Ovary (tissue), 9 donors: ENCODE results near the gene FNBP1. TPM values are rescaled to one million over a fixed set of nuclear protein-coding genes. Genes with fewer than 3 reads are reported as not detected.
"Not testable (repeated sequence)": the region's sequence is repeated elsewhere in the genome, so short reads cannot be mapped to it uniquely, and the experiment has no call there.

Experiments used
- DNase-seq, 5 donors: peaks; one replicate each; pipeline ENCODE4 v3.0.0-alpha.2; 2019 to 2020
- H3K27ac ChIP-seq, 2 donors: fragments of 200-600 bp; one replicate each; pipeline versions ENCODE4 v1.5.1 to v1.8.0; 2019 to 2022
- H3K27me3 ChIP-seq: fragments of 200-600 bp; one replicate; pipeline ENCODE4 v1.8.0; 2022
- H3K36me3 ChIP-seq: fragments of 200-600 bp; sonication (generic); one replicate; pipeline ENCODE4 v1.5.1; 2019
- H3K4me1 ChIP-seq: one replicate; pipeline ENCODE4 v1.8.1; 2013; ENCODE audit warnings: mild to moderate bottlenecking, moderate library complexity; ENCODE audit not compliant: insufficient read depth
- H3K4me3 ChIP-seq: fragments of 200-600 bp; sonication (generic); one replicate; pipeline ENCODE4 v1.5.1; 2017
- H3K9me3 ChIP-seq, 2 donors: fragments of 200-600 bp in 1 of 2; sonication (generic) in 1 of 2; one replicate each; pipeline versions ENCODE4 v1.5.1 to v1.8.1; 2013 to 2019; ENCODE audit warnings: mild to moderate bottlenecking in 1 of 2, moderate library complexity in 1 of 2
- EP300 ChIP-seq: sonication (generic); formaldehyde crosslinking; IDR thresholded peaks from one replicate; pipeline ENCODE4 v1.6.1; 2017; ENCODE audit warnings: antibody characterized with exemption
- POLR2A ChIP-seq: fragments of 450-650 bp; IDR thresholded peaks from one replicate; pipeline ENCODE4 v1.6.1; 2017; ENCODE audit warnings: antibody characterized with exemption, mild to moderate bottlenecking, moderate library complexity
- WGBS, 3 donors: extraction: QIAGEN DNeasy Blood & Tissue Kit in 1 of 3; methylation state at CpG; one replicate each; pipeline versions ENCODE4 v1.1.5 to v1.1.7; 2013 to 2017; 5-methylcytosine and 5-hydroxymethylcytosine counted together
- intact Hi-C, 4 donors: fragments of 100-400 bp; cut with DNase I; formaldehyde crosslinking; loops; one replicate each; pipeline versions ENCODE4 v1.11.0 to v1.15.1; 2022 to 2023
- polyA plus RNA-seq, 2 donors: library from polyadenylated mRNA; stranded (reverse); fragments of 200-250 nt in 1 of 2; fragments of 350-450 nt in 1 of 2; fragmentation: Illumina TruSeq in 1 of 2; extraction: RNeasy Lipid Tissue Mini Kit (QIAGEN cat#74804) in 1 of 2; gene quantifications; one replicate each; pipeline ENCODE4 v1.2.3, GENCODE V29; 2013 to 2014
- total RNA-seq, 7 donors: library from RNA; depleted of rRNA in 2 of 7; stranded (reverse); fragments of >200 nt in 2 of 7; fragmentation: NEBNext Ultra II Directional in 3 of 7; extraction: Animal tissue kit (Norgen Biotek cat#: 25700) in 3 of 7; gene quantifications; one replicate each; pipeline versions ENCODE4 v1.1.0 to v1.2.4, GENCODE V29; 2016 to 2023
- TF ChIP-seq, protein P1 (sequence below), 3 donors: fragments of 450-650 bp in 2 of 3; fragments of 200-600 bp in 1 of 3; IDR thresholded peaks; one replicate each; pipeline versions ENCODE4 v1.5.1 to v1.8.0; 2016 to 2022; ENCODE audit warnings: antibody characterized with exemption in 3 of 3, mild to moderate bottlenecking in 1 of 3
- donor health status: DM: no; HTN: no; CAD: no; lungs with moderate emphysema.
- donor health status: DM: no; HTN: no; CAD: no.
- donor health status: Bipolar disorder and iron deficiency.
- donor health status: DM: yes; HTN: yes; CAD: no.
- donor health status: DM: no; HTN: no; CAD: no.
- donor health status: DM: yes; HTN: yes; CAD: no.

FNBP1 gene
- total and polyA plus RNA-seq, 9 donors: 18.0 to 61.5 (median 49.0) TPM

DNA sequence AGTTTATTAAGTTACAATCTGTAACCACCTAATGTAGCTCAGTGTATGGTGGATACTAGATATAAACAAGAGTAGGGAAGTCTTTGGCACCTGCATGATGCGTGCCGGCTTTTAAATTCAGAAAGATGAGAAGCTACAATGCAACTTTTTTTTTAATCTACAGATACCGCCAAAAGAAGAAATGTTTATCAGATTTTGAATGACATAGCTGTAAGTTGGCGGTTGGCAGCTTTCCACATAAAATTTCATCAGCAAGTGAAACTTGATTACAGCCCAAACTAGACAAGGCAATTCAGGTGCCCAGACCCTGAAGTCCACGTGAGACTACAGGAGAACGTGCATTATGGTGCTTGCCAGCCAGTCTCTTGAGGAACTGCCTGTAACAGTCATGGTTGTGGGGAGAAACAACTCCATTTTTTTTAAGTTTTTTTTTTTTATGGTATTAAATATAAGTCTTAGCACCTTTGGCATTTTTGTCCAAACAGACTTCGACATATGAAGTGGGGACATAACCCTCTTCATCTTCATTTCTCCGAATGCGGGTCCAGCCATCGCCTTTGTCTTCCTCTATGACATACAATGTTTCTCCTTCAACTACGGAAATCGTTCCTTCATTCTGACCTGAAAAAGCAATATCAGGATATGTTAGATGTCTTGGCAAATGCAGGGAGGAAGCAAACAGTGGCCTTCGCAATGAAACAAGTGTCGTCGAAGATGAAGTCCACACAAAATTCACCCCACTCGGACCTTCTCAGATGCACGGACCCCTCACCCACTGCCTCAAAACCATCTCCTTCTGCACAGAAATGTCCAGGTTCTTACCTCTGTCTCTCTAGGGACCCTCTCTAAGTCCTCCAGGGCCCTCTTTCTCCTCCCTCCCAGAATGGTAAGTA lies 147.4 kb downstream of the FNBP1 start:
- 94 to 96% (median 94%) methylated on average over 17 of the region's 17 CpGs for WGBS, 3 donors
- Histone ChIP-seq H3K27me3 (no peaks in the 10 kb centered on the region), H3K4me1 (no peaks in the 10 kb centered on the region), H3K27ac (no peak overlapping the region), H3K4me3 (no peak overlapping the region), H3K9me3 (no peaks in the 10 kb centered on the region), H3K36me3 (no peaks in the 10 kb centered on the region)
- TF ChIP-seq, protein P1, sequence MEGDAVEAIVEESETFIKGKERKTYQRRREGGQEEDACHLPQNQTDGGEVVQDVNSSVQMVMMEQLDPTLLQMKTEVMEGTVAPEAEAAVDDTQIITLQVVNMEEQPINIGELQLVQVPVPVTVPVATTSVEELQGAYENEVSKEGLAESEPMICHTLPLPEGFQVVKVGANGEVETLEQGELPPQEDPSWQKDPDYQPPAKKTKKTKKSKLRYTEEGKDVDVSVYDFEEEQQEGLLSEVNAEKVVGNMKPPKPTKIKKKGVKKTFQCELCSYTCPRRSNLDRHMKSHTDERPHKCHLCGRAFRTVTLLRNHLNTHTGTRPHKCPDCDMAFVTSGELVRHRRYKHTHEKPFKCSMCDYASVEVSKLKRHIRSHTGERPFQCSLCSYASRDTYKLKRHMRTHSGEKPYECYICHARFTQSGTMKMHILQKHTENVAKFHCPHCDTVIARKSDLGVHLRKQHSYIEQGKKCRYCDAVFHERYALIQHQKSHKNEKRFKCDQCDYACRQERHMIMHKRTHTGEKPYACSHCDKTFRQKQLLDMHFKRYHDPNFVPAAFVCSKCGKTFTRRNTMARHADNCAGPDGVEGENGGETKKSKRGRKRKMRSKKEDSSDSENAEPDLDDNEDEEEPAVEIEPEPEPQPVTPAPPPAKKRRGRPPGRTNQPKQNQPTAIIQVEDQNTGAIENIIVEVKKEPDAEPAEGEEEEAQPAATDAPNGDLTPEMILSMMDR (IDR thresholded peaks at IDR 0.05): no peak
- TF ChIP-seq EP300: no peak
- DNase-seq: no peak
- intact Hi-C loops: no loop called here

DNA sequence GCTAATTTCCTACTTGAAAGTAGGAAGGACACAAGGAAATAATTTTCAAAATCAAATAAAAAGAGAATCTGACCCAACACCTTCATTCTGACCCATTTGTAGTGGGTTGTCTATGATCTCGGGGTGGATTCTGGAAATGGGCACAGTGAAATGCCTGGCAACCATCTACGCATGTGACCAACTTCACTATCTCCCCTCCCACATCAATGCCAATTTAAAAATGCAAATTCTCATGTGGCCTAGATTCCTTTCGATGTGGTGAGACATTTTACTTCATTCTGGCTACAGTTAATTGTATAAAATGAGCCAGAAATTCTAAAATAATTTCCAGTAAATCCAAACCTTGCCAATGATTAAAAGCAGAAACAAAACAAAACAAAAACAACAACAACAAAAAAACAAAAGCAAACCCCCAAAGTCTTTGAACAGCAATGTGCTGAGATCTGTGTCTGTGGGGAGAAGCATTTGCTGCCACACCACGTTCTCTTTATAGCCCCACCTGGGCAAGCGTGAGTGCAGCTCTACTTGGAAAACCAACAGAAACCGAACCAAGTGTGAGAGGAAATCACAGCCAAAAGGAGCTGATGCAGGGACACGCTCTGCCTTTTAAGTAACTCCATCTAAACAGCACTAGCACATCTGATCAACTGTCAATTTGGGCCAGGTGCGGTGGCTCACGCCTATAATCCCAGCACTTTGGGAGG lies 148.7 kb downstream of the FNBP1 start:
- Histone ChIP-seq H3K27ac (no peak overlapping the region), H3K36me3 (no peaks in the 10 kb centered on the region), H3K4me1 (no peaks in the 10 kb centered on the region), H3K27me3 (no peaks in the 10 kb centered on the region), H3K9me3 (no peaks in the 10 kb centered on the region), H3K4me3 (no peak overlapping the region)
- TF ChIP-seq, protein P1 (IDR thresholded peaks at IDR 0.05): no peak
- TF ChIP-seq EP300 (no peak), POLR2A (no peak)
- no peak for DNase-seq
- WGBS, 3 donors: 86 to 89% (median 89%) methylated on average over 9 of the region's 9 CpGs
- intact Hi-C loops: no loop called here

DNA sequence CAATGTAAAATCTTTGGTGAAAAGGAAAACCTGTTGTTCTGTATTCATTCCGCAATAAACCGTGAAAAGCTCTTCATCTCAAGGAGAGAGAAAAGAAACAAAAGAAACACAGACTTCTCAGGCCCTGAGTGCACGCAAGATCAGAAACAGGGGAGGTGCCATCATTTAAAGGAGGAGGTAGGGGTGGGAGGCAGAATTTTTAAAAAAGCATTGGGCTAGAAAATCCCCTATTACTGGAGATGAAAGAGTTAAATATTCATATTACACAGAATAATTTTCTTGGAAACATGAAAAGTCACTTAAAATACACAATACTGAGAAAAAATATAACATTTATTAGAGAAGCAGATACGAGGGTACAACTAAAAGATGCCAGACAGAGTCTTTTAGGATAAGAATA lies 151.4 kb downstream of the FNBP1 start:
- no peaks in the 10 kb centered on the region for H3K36me3 ChIP-seq
- intact Hi-C loops: no loop called here
- H3K4me1 ChIP-seq: peaks cover 2% of the 10 kb centered on the region
- H3K27me3 ChIP-seq: no peaks in the 10 kb centered on the region
- H3K4me3 ChIP-seq: no peak overlapping the region
- no peaks in the 10 kb centered on the region for H3K9me3 ChIP-seq
- 28 to 50% (median 32%) methylated on average over 4 of the region's 4 CpGs for WGBS, 3 donors
- H3K27ac ChIP-seq: peak overlapping the region in 1 of 2 donors; percentile 24
- TF ChIP-seq EP300: no peak
- TF ChIP-seq, protein P1 (IDR thresholded peaks at IDR 0.05): no peak
- no peak for TF ChIP-seq POLR2A
- DNase-seq: no peak

DNA sequence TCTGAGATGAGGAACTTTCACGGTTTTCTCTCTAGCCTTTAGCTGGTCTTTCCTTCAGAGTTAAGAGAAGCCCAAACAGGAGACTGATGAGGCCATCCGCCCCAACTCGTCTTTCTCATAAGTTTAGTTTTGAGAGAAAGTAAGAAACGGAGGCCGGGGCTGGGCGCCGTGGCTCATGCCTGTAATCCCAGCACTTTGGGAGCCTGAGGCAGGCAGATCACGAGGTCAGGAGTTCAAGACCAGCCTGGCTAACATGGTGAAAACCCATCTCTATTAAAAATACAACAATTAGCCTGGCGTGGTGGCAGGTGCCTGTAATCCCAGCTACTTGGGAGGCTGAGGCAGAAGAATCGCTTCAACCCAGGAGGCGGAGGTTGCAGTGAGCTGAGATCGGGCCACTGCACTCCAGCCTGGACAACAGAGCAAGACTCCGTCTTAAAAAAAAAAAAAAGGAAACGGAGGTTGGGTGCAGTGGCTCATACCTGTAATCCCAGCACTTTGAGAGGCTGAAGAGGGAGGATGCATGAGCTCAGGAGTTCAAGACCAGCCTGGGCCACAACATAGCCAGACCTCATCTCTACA lies 152.2 kb downstream of the FNBP1 start:
- WGBS, 3 donors: 90 to 97% (median 94%) methylated on average over 14 of the region's 14 CpGs
- H3K27ac ChIP-seq, H3K36me3 ChIP-seq, intact Hi-C loops, H3K4me1 ChIP-seq, H3K4me3 ChIP-seq, H3K9me3 ChIP-seq, DNase-seq, H3K27me3 ChIP-seq: not testable (repeated sequence)
